HG03460 (cell line): Measurements from ENCODE around the gene HRC.
A peak's percentile ranks its signal among the peaks of the same experiment; 100 is the strongest.

Experiments used
- ATAC-seq: cut with Tn5 transposase; IDR thresholded peaks from one replicate; pipeline ENCODE4 v1.9.1; 2021; ENCODE audit not compliant: unreplicated experiment

The HRC gene

GRCh38 chr19:49117677-49118564 lies 37.3 kb downstream of the HRC start:
- ATAC-seq, result no peak

GRCh38 chr19:49116544-49116943 lies 38.7 kb downstream of the HRC start:
- ATAC-seq, result no peak

- ATAC-seq, result no peak
Observed at GRCh38 chr19:49114630-49115363, 40.4 kb downstream of the HRC start.

- peak; percentile 51 for ATAC-seq
Observed at GRCh38 chr19:49113762-49114629, 41.2 kb downstream of the HRC start, which contains the start of gene LIN7B. Gene LIN7B (plus strand): TSS chr19:49114370. CDS start chr19:49114405, 35 bp downstream.

- ATAC-seq, result no peak
Observed at GRCh38 chr19:49111218-49111998, 43.8 kb downstream of the HRC start.

- ATAC-seq, result no peak
Observed at GRCh38 chr19:49110567-49110966, 44.6 kb downstream of the HRC start.

- no peak for ATAC-seq
Observed at GRCh38 chr19:49109569-49110233, 45.5 kb downstream of the HRC start.

- no peak for ATAC-seq
Observed at GRCh38 chr19:49109051-49109450, 46.1 kb downstream of the HRC start.

- no peak for ATAC-seq
Observed at GRCh38 chr19:49107625-49108459, 47.4 kb downstream of the HRC start.

GRCh38 chr19:49106648-49107135 lies 48.5 kb downstream of the HRC start:
- no peak for ATAC-seq

- ATAC-seq, result no peak
Observed at GRCh38 chr19:49104229-49104864, 50.8 kb downstream of the HRC start.

- no peak for ATAC-seq
Observed at GRCh38 chr19:49103331-49104085, 51.7 kb downstream of the HRC start.

- ATAC-seq, result no peak
Observed at GRCh38 chr19:49102303-49102702, 52.9 kb downstream of the HRC start.
